H9 (cell line): Measurements from ENCODE around the gene TNFRSF4. TPM values are rescaled to one million over a fixed set of nuclear protein-coding genes. Genes with fewer than 3 reads are reported as not detected.

ENCODE experiments used
- DNase-seq: peaks from one replicate; pipeline ENCODE4 v3.0.0-alpha.2; 2017
- H2AFZ ChIP-seq: one replicate; pipeline ENCODE4 v1.6.1; 2013; ENCODE audit warnings: mild to moderate bottlenecking, low read length, control low read depth, moderate library complexity
- H2AK5ac ChIP-seq: 2 replicates; pipeline ENCODE4 v1.6.1; 2013; ENCODE audit warnings: low read length, control low read depth, mixed read lengths; ENCODE audit not compliant: insufficient read length
- H2BK120ac ChIP-seq: one replicate; pipeline ENCODE4 v1.6.1; 2013; ENCODE audit warnings: low read depth, mild to moderate bottlenecking, low read length, control low read depth, inconsistent platforms; ENCODE audit not compliant: poor library complexity, severe bottlenecking
- H2BK12ac ChIP-seq: 2 replicates; pipeline ENCODE4 v1.6.1; 2013; ENCODE audit warnings: low read length, control low read depth, mixed read lengths, low read depth; ENCODE audit not compliant: insufficient read length
- H2BK15ac ChIP-seq: 2 replicates; pipeline ENCODE4 v1.6.1; 2013; ENCODE audit warnings: low read depth, low read length, control low read depth
- H2BK20ac ChIP-seq: one replicate; pipeline ENCODE4 v1.6.1; 2013; ENCODE audit warnings: low read depth, mild to moderate bottlenecking, low read length, control low read depth, inconsistent platforms; ENCODE audit not compliant: poor library complexity, severe bottlenecking
- H2BK5ac ChIP-seq: 2 replicates; pipeline ENCODE4 v1.6.1; 2013; ENCODE audit warnings: low read length, control low read depth, mixed read lengths; ENCODE audit not compliant: insufficient read length
- H3K14ac ChIP-seq: 2 replicates; pipeline ENCODE4 v1.6.1; 2013; ENCODE audit warnings: low read length, control low read depth; ENCODE audit not compliant: insufficient read depth
- H3K18ac ChIP-seq: 2 replicates; pipeline ENCODE4 v1.6.1; 2013; ENCODE audit warnings: low read depth, mild to moderate bottlenecking, mixed read lengths, low read length, control low read depth; ENCODE audit not compliant: insufficient read length
- H3K23ac ChIP-seq: 2 replicates; pipeline ENCODE4 v1.6.1; 2013; ENCODE audit warnings: low read length, control low read depth, mixed read lengths, low read depth; ENCODE audit not compliant: insufficient read length
- H3K23me2 ChIP-seq: 2 replicates; pipeline ENCODE4 v1.6.1; 2013; ENCODE audit warnings: low read depth, mild to moderate bottlenecking, mixed read lengths, low read length, control low read depth; ENCODE audit not compliant: insufficient read length, poor library complexity, severe bottlenecking
- H3K27ac ChIP-seq: 2 replicates; pipeline ENCODE4 v1.5.1; 2013; ENCODE audit warnings: low read length, control low read depth, mixed read lengths, low read depth; ENCODE audit not compliant: insufficient read length
- H3K27me3 ChIP-seq: 2 replicates; pipeline ENCODE4 v1.6.1; 2013; ENCODE audit warnings: low read length, control low read depth, inconsistent platforms; ENCODE audit not compliant: insufficient read depth
- H3K4ac ChIP-seq: 2 replicates; pipeline ENCODE4 v1.6.1; 2013; ENCODE audit warnings: low read depth, mild to moderate bottlenecking, control low read depth, inconsistent platforms, low read length, moderate library complexity
- H3K4me1 ChIP-seq: 2 replicates; pipeline ENCODE4 v1.6.1; 2013; ENCODE audit warnings: low read length, control low read depth, inconsistent platforms; ENCODE audit not compliant: insufficient read depth
- H3K4me2 ChIP-seq: 2 replicates; pipeline ENCODE4 v1.6.1; 2013; ENCODE audit warnings: low read length, control low read depth, mixed read lengths; ENCODE audit not compliant: insufficient read length, insufficient read depth
- H3K56ac ChIP-seq: 2 replicates; pipeline ENCODE4 v1.6.1; 2013; ENCODE audit warnings: low read depth, mild to moderate bottlenecking, mixed read lengths, low read length, control low read depth; ENCODE audit not compliant: insufficient read length
- H3K79me1 ChIP-seq: 2 replicates; pipeline ENCODE4 v1.6.1; 2013; ENCODE audit warnings: low read depth, mild to moderate bottlenecking, moderate library complexity, low read length, control low read depth, inconsistent platforms; ENCODE audit not compliant: insufficient read depth, poor library complexity, severe bottlenecking
- H3K79me2 ChIP-seq: 2 replicates; pipeline ENCODE4 v1.6.1; 2013; ENCODE audit warnings: low read length, control low read depth, inconsistent platforms; ENCODE audit not compliant: insufficient read depth
- H3K9ac ChIP-seq: 2 replicates; pipeline ENCODE4 v1.6.1; 2013; ENCODE audit warnings: low read length, control low read depth, mixed read lengths; ENCODE audit not compliant: insufficient read length; ENCODE audit errors: extremely low read depth
- H3K9me3 ChIP-seq: one replicate; pipeline ENCODE4 v1.6.1; 2013; ENCODE audit warnings: low read depth, low read length, inconsistent platforms; ENCODE audit not compliant: control insufficient read depth
- H3T11ph ChIP-seq: one replicate; pipeline ENCODE4 v1.6.1; 2013; ENCODE audit warnings: mild to moderate bottlenecking, low read length, control low read depth, inconsistent platforms
- H4K20me1 ChIP-seq: one replicate; pipeline ENCODE4 v1.6.1; 2013; ENCODE audit not compliant: control insufficient read depth, insufficient read length, insufficient read depth
- H4K5ac ChIP-seq: 2 replicates; pipeline ENCODE4 v1.6.1; 2013; ENCODE audit warnings: low read depth, mild to moderate bottlenecking, mixed read lengths, low read length, control low read depth; ENCODE audit not compliant: insufficient read length
- H4K8ac ChIP-seq: replicated peaks from 2 replicates; pipeline ENCODE4 v1.6.1; 2013; ENCODE audit warnings: low read length, control low read depth, mixed read lengths, low read depth; ENCODE audit not compliant: insufficient read length
- H4K91ac ChIP-seq: 2 replicates; pipeline ENCODE4 v1.6.1; 2013; ENCODE audit warnings: low read depth, mild to moderate bottlenecking, moderate library complexity, mixed read lengths, low read length, control low read depth; ENCODE audit not compliant: insufficient read length
- H3K27ac Mint-ChIP-seq, 3 experiments: 2 replicates in 2 of 3; 3 replicates in 1 of 3; pipeline ENCODE4 v1.8.0; 2020 to 2021; ENCODE audit warnings: mixed read lengths in 3 of 3, mild to moderate bottlenecking in 1 of 3, moderate library complexity in 1 of 3
- H3K27me3 Mint-ChIP-seq: 2 replicates; pipeline ENCODE4 v1.8.0; 2021; ENCODE audit warnings: low read depth, mild to moderate bottlenecking, moderate library complexity, mixed read lengths
- H3K36me3 Mint-ChIP-seq, 3 experiments: 2 replicates in 2 of 3; 3 replicates in 1 of 3; pipeline ENCODE4 v1.8.0; 2020 to 2021; ENCODE audit warnings: low read depth in 3 of 3, mixed read lengths in 3 of 3; ENCODE audit not compliant: insufficient read depth in 1 of 3
- H3K4me1 Mint-ChIP-seq, 2 experiments: 2 replicates each; pipeline ENCODE4 v1.8.0; 2020; ENCODE audit warnings: mixed read lengths in 2 of 2
- H3K4me3 Mint-ChIP-seq, 2 experiments: 2 replicates in 1 of 2; 3 replicates in 1 of 2; pipeline ENCODE4 v1.8.0; 2020 to 2021; ENCODE audit warnings: mild to moderate bottlenecking in 2 of 2, mixed read lengths in 2 of 2, moderate library complexity in 1 of 2
- H3K9me3 Mint-ChIP-seq, 2 experiments: 2 replicates in 1 of 2; 3 replicates in 1 of 2; pipeline ENCODE4 v1.8.0; 2020; ENCODE audit warnings: mild to moderate bottlenecking in 2 of 2, mixed read lengths in 2 of 2, moderate library complexity in 1 of 2
- WGBS: extraction: QIAGEN DNeasy Blood & Tissue Kit; methylation state at CpG from one replicate; pipeline ENCODE4 v1.1.7; 2013; ENCODE audit warnings: missing lambda C conversion rate, low lambda C conversion rate, mixed read lengths; ENCODE audit not compliant: insufficient read length; ENCODE audit errors: extremely low coverage; 5-methylcytosine and 5-hydroxymethylcytosine counted together
- total RNA-seq: library from RNA; stranded (reverse); gene quantifications from 2 replicates; pipeline ENCODE4 v1.2.1, GENCODE V29; 2021
- TF ChIP-seq, protein P1 (sequence below): fragments of 200-600 bp; sonication (generic); conservative IDR thresholded peaks from 3 replicates; pipeline ENCODE4 v1.8.0; 2021; ENCODE audit warnings: antibody characterized with exemption, mild to moderate bottlenecking

TNFRSF4 gene
- total RNA-seq, 1 experiment from 2014 or later, result 0.24 TPM

- Histone ChIP-seq H3K4ac (no peak overlapping the region), H3K27ac (no peak overlapping the region), H3K23me2 (peaks cover 3% of the 10 kb centered on the region), H2BK12ac (no peak overlapping the region), H2BK20ac (no peak overlapping the region), H3K27me3 (no peaks in the 10 kb centered on the region; the same call in 1 of the 2 replicates), H2AFZ (no peak overlapping the region), H4K8ac (no peak overlapping the region), H2BK120ac (no peak overlapping the region), H2BK15ac (no peak overlapping the region), H4K20me1 (no peaks in the 10 kb centered on the region), H3K18ac (no peak overlapping the region), H3K56ac (no peak overlapping the region), H3K9me3 (no peaks in the 10 kb centered on the region), H4K5ac (no peak overlapping the region), H3T11ph (no peak overlapping the region), H4K91ac (no peak overlapping the region), H3K23ac (no peak overlapping the region), H3K4me2 (no peak overlapping the region), H2BK5ac (no peak overlapping the region), H2AK5ac (no peak overlapping the region), H3K9ac (no peak overlapping the region), H3K4me1 (no peaks in the 10 kb centered on the region), H3K14ac (no peak overlapping the region), H3K79me2 (no peaks in the 10 kb centered on the region), H3K79me1 (no peaks in the 10 kb centered on the region)
- peak; percentile 46 for DNase-seq
- H3K27me3 Mint-ChIP-seq, result peaks cover 25% of the 10 kb centered on the region
- TF ChIP-seq, protein P1, sequence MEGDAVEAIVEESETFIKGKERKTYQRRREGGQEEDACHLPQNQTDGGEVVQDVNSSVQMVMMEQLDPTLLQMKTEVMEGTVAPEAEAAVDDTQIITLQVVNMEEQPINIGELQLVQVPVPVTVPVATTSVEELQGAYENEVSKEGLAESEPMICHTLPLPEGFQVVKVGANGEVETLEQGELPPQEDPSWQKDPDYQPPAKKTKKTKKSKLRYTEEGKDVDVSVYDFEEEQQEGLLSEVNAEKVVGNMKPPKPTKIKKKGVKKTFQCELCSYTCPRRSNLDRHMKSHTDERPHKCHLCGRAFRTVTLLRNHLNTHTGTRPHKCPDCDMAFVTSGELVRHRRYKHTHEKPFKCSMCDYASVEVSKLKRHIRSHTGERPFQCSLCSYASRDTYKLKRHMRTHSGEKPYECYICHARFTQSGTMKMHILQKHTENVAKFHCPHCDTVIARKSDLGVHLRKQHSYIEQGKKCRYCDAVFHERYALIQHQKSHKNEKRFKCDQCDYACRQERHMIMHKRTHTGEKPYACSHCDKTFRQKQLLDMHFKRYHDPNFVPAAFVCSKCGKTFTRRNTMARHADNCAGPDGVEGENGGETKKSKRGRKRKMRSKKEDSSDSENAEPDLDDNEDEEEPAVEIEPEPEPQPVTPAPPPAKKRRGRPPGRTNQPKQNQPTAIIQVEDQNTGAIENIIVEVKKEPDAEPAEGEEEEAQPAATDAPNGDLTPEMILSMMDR, result no peak
- peaks cover 3 to 4% of the 10 kb centered on the region in 2 experiments; a peak in 3 of 4 replicates for H3K4me1 Mint-ChIP-seq
- no peaks in the 10 kb centered on the region for H3K36me3 Mint-ChIP-seq
- H3K4me3 Mint-ChIP-seq, result peak overlapping the region; percentile 50 to 66
- no CpG with 5 or more reads among the region's 31 CpGs for WGBS
- H3K27ac Mint-ChIP-seq, result no peak overlapping the region; a peak in 1 of 7 replicates
- H3K9me3 Mint-ChIP-seq, result peaks cover under 1 to 4% of the 10 kb centered on the region in 2 experiments; a peak in 4 of 5 replicates
Measured at GRCh38 chr1:1199961-1200875, 13.7 kb downstream of the TNFRSF4 start.
